Urothelium cell line (cell line): ENCODE results near the gene PSMB1.
A peak's percentile ranks its signal among the peaks of the same experiment; 100 is the strongest.

Source experiments
- DNase-seq: peaks from one replicate; pipeline ENCODE4 v3.0.0; 2011; ENCODE audit warnings: low spot score, mixed read lengths
- FAIRE-seq: peaks from 2 replicates; lab custom pipeline; 2011; peaks lifted over from hg19 to GRCh38; lab: Jason Lieb, UNC

Gene PSMB1

DNA sequence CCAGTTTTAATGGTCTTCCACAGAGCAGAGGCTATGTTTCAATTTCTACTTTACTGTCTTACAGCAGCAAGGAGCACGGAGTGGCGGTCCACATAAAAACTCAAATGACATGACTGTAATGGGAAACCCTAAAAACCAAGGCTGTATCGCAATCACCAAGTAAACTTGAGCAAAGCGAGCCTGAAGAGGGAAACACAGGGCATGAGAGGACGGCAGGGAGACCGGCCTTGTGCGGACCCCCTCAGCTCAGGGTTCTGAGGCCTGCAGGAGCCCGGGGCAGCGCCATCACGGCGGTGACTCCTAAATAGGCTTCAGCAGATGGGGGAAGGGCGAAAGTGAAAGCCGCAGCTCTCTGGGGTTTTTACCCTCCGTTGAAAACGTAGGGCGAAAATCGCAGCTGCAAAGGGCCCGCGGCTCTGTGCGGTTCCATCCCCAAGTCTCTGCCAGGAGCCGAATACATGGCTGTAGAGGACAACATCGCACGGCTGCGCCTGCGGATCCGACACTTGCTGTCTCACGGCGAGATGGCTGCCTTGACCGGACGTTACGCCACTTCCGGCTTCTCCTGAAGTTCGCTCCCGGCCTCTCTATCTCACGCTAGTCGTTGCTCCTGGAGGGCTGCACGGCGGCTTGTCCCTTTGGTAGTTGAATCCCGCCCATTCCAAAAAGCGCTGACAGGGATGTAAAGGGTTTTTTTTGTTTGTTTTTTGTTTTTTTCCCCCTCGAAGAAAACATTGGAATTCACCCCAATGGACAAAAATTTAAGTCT, at the start of gene PSMB1:
TSS of gene PSMB1 (minus strand) at position 543 of the 769 bp plus-strand sequence. CDS start at position 478, 65 bp downstream.
- FAIRE-seq: no peak

DNA sequence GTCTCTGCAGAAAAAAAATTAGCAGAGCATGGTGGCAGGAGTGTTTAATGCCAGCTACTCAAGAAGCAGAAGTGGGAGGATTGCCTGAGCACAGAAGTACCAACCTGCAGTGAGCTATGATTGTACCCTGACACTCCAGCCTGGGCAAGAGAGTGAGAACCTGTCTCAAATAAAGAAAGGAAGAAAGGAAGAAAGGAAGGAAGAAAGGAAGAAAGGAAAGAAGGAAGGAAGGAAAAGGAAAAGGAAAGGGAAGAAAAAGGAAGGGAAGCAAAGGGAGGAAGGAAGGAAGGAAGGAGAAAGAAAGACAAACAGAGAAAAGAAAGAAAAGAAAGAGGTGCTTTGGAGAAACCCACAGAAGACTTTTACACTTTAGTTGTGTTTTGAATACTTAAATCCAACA, 44.2 kb upstream of the PSMB1 start:
- DNase-seq: no peak
- no peak for FAIRE-seq

More for the DNA sequence above, at the start of gene PSMB1:
- peak; percentile 90 for DNase-seq

DNA sequence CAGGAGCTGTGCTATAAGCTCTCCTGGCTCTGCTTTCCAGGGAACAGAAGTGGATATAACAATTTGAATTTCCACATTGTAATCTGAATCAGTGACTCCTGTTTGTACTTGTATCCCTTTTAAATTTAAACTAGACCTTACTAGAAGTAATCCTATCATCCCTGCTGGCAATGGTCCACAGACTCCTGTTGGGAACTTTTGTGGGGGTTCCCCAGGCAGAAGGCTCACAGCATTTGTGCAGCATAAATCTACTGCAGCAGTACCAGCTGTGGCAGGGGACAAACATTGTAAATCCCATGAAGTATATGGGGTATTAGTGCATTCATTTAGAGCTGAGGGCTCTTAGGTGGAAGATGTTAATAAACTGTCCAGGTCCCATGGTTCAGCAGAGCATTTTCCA, 43.3 kb upstream of the PSMB1 start:
- FAIRE-seq (no peak), DNase-seq (no peak)

DNA sequence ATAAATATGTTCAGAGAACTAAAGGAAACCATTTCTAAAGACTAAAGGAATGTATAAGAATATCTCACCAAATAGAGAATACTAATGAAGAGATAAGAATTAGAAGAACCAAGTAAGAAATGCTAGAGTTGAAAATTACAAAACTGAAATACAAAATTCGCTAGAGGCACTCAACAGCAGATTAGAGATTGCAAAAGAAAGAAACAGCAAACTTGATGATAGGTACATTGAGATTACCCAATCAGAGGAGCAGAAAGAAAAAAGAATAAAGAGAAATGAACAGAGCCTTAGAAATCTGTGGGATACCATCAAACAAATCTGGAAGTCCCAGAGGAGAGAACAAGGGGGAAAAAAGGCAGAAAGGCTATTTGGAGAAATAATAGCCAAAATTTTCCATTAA, 37.6 kb upstream of the PSMB1 start:
- FAIRE-seq: no peak

DNA sequence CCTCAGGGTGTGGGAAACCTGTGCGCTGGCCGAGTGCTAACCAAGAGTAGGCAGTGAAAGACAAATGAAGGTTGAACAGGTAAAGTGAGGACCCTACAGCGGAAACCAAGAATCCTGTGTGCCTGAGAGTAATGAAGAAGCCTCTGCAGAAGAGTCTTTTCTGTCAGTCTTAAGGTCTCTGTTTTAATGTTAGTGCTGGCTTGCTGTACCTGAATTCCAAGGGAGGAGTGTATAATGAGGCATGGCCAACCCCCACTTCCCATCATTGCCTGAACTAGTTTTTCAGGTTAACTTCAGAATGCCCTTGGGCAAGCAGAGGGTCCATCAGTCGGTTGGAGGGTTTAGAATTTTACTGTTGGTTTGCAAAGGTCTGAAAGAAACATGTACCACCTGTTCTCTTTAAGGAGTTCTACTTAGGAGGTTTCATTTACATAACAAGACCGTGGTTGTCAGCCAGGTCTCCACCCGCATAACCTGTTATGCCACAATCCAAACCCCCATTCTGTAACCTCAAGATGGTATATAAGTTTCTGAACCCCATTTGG, 31.9 kb upstream of the PSMB1 start:
- DNase-seq: no peak
- no peak for FAIRE-seq

More for the DNA sequence above, 37.6 kb upstream of the PSMB1 start:
- no peak for DNase-seq

DNA sequence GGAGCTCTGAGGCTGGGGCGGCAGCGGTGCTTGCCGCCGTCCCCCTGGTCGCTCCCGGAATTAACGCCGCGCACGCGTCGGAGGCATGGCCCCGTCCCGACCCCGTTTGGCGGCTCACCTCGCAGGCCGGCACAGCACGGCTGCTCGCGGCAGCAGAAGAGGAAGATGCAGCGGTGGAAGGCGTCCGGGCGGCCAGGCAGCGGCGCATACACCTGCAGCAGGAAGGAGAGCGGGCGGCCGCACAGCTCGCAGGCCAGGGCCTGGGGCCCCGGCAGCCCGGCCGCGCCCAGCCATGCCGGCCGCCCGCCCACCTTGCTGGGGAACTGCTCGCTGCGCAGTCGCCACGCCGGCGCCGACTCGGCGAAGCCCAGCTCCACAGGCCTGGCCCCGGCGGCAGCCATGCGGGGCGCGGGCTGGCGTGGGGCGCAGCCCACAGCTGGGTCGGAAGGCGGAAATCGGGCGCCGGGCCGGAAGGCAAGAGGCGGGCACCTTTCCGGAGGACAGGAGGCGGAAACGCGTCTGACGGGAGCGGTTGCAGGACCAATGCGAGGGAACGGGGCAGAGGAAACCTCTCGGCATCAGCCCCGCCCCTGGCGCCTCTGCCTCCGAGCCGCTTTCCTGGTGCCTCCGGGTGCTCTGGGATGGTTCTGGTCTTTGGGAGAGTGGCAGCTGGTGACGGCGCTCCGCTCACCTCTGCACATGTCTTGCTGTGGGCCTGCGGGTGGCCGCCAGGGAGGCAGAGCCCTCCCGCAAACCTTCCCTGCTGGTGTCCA, 31.3 kb upstream of the PSMB1 start, which contains the start of gene PDCD2:
TSS of gene PDCD2 (minus strand) at position 457 of the 773 bp plus-strand sequence. CDS start at position 401, 56 bp downstream.
- FAIRE-seq (peak; percentile 72), DNase-seq (peak; percentile 97)

DNA sequence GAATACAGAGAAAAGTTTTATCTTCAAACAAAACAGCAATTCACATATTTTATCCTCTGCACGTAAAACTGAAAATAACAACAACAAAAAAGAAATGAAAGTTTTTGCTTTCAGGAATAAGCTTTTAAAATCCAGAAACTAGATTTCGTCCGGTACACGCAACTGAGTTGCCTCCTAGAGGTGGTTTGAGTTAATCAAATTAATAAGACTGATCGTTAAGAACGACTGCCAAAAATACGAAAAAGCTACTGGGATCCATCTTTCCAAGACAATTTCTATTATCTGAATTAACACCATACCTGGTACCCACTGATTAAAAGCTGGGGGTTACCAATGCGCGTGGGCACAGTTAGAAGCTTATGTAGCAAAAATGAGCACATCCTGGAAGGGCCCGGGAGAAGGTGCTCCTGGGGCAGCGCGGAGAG, 30.7 kb upstream of the PSMB1 start:
- no peak for DNase-seq
- no peak for FAIRE-seq

DNA sequence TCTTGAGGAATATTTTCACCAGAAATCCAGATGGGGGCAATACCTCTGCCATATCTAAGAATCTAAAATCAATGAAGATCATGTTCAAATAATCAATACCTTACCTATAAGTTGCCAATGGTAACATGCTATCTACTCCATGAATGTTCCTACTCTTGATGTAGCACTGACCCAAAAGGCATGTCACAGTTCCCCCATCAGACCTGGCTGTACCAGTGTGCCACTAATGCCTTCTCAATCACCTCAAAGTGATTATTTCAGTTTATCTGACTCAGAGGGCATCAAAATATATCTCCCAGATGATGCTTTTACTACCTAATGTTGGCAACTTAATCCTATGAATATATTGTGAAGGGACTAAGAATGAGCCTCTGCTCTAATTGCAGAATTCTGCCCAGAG, 25.8 kb upstream of the PSMB1 start:
- FAIRE-seq: no peak
- DNase-seq: no peak

DNA sequence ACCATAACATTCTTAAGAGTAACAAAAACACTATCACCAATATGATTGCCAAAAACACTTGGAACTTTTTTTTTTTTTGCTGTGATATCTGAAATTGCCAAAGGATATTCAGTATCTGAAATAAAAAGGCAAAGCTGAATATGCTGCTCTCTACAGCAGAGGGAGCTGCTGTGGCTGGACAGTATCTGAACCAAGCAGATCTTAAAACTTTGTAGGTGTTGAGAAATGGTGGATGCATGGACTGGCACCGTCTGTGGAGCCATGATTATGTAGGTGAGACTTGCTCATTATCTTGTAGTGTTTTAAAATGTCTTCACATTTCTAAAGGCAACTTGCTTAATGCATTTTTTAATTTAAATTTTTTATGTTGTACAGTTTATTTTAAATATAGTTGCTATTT, 22.1 kb upstream of the PSMB1 start:
- no peak for DNase-seq
- FAIRE-seq: no peak

DNA sequence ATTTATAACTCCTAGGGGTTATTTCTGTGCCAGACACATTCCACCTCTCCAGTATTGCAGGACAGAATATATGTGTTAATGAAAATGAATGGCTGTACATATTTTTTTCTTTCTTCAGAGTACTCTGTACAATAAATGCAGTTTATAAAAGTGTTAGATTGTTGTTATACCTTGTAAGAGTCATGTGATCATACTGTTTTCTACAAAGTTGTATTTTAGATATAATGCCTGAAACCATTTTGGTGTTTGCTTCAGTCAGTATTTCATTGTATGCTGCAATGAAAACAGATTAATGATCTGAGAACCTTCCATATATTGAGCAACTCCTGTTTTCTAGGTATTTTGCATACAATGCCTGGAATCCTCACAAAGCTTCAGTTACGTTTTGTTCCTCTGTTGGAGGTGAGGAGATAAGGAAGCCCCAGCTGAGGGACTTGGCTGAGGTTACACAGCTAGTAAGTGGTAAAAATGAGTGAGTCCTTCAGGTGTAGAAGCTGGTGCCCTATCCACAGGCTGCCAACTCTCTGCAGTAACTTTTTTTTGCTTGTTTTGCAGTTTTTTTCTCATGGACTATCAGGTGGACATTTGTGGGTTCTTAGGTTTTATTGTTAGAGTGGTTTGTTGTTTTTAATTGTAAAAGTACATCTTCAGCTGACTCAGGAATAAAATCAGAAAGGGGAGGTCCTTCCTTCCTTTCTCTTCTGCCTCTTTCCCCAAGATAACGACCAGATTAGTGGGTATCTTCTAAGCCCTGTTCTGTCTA, 19.8 kb upstream of the PSMB1 start:
- DNase-seq (no peak), FAIRE-seq (no peak)

DNA sequence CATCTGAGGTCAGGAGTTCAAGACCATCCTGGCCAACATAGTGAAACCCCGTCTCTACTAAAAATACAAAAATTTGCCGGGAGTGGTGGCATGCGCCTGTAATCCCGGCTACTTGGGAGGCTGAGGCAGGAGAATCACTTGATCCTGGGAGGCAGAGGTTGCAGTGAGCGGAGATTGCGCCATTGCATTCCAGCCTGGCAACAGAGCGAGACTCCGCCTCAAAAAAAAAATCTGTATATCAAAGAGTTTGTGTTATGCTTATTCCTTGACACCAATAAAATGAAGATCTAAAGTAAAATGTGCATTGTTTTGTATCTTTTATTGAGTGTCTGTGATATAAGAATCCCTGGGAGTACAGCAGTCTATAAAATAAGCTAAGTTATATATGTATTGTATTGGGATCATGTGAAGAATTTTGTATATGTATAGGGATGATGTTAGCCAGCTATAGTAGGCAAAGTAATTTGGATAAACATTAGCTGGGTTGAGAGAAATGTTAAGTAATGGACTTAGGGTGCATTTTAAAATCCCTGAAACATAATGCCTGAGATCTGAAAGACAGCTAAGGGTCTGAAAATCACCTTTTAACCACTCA, 11.9 kb upstream of the PSMB1 start:
- no peak for DNase-seq
- FAIRE-seq: no peak

DNA sequence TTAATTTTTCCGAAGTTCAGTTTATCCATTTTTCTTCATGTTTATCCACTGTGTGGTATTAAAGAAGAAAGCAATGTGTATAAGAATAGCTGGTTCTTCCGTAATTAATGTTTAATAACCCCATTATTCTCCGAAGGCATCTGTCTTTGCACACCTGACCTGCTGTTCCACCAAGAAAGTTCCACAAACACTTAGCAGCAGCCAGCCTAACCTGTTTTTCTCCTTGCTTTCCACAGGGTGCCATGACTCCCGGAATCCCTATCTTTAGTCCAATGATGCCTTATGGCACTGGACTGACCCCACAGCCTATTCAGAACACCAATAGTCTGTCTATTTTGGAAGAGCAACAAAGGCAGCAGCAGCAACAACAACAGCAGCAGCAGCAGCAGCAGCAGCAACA, 8.4 kb upstream of the PSMB1 start:
- DNase-seq: no peak
- FAIRE-seq: no peak

DNA sequence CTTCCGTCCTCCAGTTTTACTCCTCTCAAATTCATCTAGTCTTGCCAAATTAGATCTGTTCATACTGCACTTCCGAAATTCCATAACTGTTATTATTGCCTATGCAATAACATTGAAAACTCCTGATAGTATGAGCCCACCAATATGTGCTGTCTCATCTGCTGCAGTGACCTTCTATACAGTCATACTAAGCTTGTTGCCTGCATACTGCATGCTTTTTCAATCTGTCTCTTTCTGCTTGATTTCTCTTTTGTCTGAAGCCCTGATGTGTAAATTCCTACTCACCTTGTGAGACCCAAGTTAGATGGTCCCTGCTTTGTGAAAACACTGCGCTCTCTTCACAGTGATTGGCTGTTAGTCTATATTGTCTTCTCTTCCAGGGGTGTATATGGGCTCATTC, 2.2 kb upstream of the PSMB1 start:
- DNase-seq: no peak
- FAIRE-seq: no peak

DNA sequence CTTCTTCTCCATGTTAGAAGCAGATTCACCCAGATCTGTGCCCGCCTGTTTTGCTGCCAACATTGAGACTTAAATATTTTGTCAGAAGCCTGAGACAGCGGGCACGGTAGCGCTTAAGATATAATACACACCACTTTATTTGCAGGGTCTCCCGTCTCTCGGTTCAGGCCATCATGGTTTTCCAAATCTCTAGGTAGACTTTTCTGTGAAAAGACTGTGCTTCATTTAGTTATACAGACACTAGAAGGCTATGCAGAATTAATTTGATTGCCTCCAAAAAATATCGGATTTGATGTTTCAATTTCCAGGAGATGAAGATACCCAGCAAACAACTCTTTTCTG, 1.7 kb upstream of the PSMB1 start:
- DNase-seq (no peak), FAIRE-seq (no peak)

DNA sequence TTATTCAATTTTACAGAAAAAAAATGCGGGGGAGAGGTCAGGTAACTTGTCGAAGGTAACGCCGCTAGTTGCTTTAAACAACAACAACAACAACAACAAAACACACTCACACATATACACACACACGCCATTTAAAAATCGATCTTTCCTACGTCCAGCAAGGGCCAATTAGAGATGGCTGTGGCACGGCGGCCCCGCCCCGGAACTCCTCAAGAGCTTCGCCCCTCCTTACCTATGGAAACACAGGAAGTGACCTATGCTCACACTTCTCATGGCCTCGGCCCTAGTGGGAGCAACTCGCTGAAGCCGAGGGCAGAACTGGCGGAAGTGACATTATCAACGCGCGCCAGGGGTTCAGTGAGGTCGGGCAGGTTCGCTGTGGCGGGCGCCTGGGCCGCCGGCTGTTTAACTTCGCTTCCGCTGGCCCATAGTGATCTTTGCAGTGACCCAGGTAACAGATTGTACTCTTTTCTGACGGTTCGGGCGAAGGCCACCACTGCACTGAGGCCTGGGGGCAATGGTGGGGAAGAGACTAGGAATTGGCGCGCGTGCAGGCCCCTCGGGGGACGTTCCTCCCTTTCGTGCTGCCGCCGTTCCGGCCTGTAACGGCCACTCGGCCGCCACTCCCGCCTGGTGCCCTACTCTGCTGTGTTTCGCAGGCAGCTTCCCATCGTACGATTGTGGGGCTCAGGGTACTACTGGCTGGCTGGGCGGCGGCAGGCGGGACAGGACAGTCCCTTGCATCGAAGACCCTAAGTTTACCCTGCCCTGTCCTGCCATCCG, 1.1 kb upstream of the PSMB1 start, which contains the start of gene TBP:
TSS of gene TBP (plus strand) at position 357 of the 783 bp plus-strand sequence. CDS start 2,661 bp downstream, outside the sequence.
- FAIRE-seq (peak; percentile 65), DNase-seq (peak; percentile 96)

DNA sequence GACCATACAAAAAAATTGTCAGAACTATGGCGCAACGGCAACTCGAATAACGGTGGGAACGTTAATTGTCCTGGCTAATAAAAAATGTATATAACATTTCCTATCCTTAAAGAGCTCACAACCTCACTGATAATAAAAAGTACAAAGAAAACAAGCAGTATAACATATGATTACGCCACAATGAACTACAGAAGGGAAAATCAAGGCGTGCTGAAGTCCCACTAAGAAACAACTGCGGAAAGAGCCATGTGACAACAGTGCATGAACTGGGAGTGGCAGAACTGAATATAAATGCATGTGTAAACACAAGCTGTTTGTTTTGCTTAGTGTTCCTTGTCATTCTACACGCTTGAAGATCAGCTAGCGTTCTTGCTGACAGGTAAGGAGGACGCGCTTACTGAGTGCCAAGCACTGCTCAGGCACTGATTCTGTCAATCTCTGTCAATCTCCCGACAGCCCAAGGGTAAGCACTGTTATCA, 466 bp upstream of the PSMB1 start:
- no peak for FAIRE-seq
- peak; percentile 37 for DNase-seq

DNA sequence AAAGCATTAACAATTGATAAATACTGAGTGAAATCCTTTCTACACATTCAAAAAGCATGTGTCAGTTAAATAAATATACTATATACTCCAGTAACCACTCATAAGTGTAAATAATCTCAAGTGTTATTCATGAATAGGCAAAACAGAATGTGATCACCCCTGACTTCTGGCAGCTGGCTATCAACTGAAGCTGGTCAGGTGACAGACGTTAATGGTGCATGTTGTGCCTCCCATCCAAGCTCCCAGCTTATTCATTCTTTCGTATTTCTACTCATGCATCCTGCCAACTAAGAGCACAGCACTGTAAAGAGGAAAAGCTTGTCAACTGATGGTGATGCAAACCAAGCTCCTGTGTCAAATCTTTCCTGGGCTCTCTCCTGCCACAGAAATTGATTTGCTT, 7.7 kb downstream of the PSMB1 start:
- DNase-seq (no peak), FAIRE-seq (no peak)

DNA sequence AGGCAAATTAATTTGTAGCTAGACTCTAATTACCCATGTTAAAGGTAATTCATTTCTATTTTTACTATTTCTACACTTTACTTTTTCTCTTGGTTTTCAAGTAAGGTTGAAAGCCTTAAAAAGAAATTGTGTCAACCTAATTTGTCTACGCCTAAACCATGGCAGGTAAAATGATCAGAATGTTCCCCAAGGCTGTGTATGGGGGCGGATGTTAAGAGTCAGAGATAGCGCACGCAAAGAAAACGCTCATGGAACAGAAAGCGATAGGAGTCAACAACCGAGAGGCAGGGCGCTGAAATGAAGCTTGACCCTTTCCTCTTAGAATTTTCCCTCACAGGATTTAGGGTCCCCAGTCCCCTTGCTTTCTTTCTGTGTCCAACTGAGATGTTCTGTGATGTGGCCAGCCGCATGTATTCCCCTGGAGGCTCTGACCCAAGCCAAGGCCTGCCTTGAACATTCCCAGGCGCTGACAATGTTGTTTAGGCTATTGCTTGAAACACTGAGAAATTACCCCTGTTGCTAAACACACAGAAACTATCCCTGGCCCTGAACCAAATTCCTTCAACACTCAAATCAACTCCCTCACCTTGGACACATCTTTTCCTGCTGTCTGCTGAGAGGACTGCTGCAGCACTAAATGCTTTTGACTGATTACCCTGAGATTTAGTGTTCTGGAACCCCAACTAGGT, 10.9 kb downstream of the PSMB1 start:
- FAIRE-seq (no peak), DNase-seq (no peak)

DNA sequence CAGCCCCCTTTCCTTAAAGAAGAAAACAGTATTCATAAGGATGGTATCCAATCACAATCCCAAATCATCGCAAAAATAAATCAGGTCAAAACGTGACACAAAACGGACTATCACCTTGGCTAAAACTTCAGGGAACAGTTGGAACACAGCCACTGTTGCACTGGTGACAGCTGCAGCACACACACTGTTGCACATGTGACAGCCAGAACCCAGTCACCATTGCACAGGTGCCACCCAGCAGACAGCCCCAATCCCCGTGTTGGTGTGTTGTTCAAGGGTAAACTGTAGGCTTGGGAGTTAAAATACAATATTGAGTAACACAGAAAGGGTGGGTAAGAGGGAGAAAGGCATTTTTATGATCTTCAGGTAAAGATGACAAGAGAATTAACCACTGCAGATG, 15.8 kb downstream of the PSMB1 start:
- FAIRE-seq (no peak), DNase-seq (no peak)
